Kidney epithelial cell (primary cell): ENCODE measurements around the gene AFAP1L2. TPM values are rescaled to one million over a fixed set of nuclear protein-coding genes. Genes with fewer than 3 reads are reported as not detected.

ENCODE experiments used
- DNase-seq: peaks from one replicate; pipeline ENCODE4 v3.0.0-alpha.2; 2010; ENCODE audit warnings: low read depth
- H3K27me3 ChIP-seq: 2 replicates; pipeline ENCODE4 v1.6.0; 2011; ENCODE audit warnings: low read length; ENCODE audit not compliant: control insufficient read depth, insufficient read depth
- H3K36me3 ChIP-seq: 2 replicates; pipeline ENCODE4 v1.5.1; 2011; ENCODE audit warnings: low read length; ENCODE audit not compliant: control insufficient read depth, insufficient read depth
- H3K4me3 ChIP-seq: 2 replicates; pipeline ENCODE4 v1.5.1; 2011; ENCODE audit warnings: low read depth, mild to moderate bottlenecking, control low read depth, low read length
- CTCF ChIP-seq: IDR thresholded peaks from 2 replicates; pipeline ENCODE4 v1.5.1; 2011; ENCODE audit warnings: mild to moderate bottlenecking, moderate library complexity, low read length, control low read depth, inconsistent platforms; ENCODE audit not compliant: insufficient read depth, poor library complexity, severe bottlenecking
- total RNA-seq: library from RNA; depleted of rRNA; stranded (reverse); fragments of >200 nt; gene quantifications from 2 replicates; pipeline ENCODE4 v1.2.3, GENCODE V29; 2015

The AFAP1L2 gene
- total RNA-seq, 1 donor from 2014 or later: 10.2 TPM

- H3K27me3 ChIP-seq: no peaks in the 10 kb centered on the region
- no peak overlapping the region for H3K4me3 ChIP-seq
- no peak for TF ChIP-seq CTCF
- no peaks in the 10 kb centered on the region for H3K36me3 ChIP-seq
- DNase-seq: no peak
Observed at GRCh38 chr10:114401195-114401791, 3.0 kb downstream of the AFAP1L2 start.

- Histone ChIP-seq H3K36me3 (no peaks in the 10 kb centered on the region), H3K27me3 (no peaks in the 10 kb centered on the region), H3K4me3 (no peak overlapping the region)
- DNase-seq: no peak
- TF ChIP-seq CTCF: no peak
Observed at GRCh38 chr10:114400091-114400490, 4.2 kb downstream of the AFAP1L2 start.

GRCh38 chr10:114399576-114399975, 4.7 kb downstream of the AFAP1L2 start:
- no peak for TF ChIP-seq CTCF

GRCh38 chr10:114398587-114399331, 5.5 kb downstream of the AFAP1L2 start:
- no peaks in the 10 kb centered on the region for H3K27me3 ChIP-seq
- no peak for TF ChIP-seq CTCF
- no peak overlapping the region for H3K4me3 ChIP-seq
- no peak for DNase-seq
- no peaks in the 10 kb centered on the region for H3K36me3 ChIP-seq

More at GRCh38 chr10:114399576-114399975, 4.7 kb downstream of the AFAP1L2 start:
- H3K27me3 ChIP-seq: no peaks in the 10 kb centered on the region
- H3K4me3 ChIP-seq: no peak overlapping the region
- no peaks in the 10 kb centered on the region for H3K36me3 ChIP-seq
- DNase-seq: no peak

GRCh38 chr10:114397651-114398145, 6.6 kb downstream of the AFAP1L2 start:
- Histone ChIP-seq H3K36me3 (no peaks in the 10 kb centered on the region), H3K27me3 (no peaks in the 10 kb centered on the region), H3K4me3 (no peak overlapping the region)
- DNase-seq: no peak
- TF ChIP-seq CTCF: no peak
